ENCODE measurements around the gene KIF3A.
"Not testable (repeated sequence)": the region's sequence is repeated elsewhere in the genome, so short reads cannot be mapped to it uniquely, and the experiment has no call there.

Gene KIF3A

GRCh38 chr5:132714456-132715307 lies 22.7 kb downstream of the KIF3A start:
- in situ Hi-C loops (cut with MboI; ENCODE audit: low pct_unique_long_range_greater_than_20kb, low sequenced_read_pairs, unreplicated experiment): no loop called here

GRCh38 chr5:132708645-132709044 lies 28.7 kb downstream of the KIF3A start:
- no peak for DNase-seq (ENCODE audit: low spot score)
- in situ Hi-C loops (cut with MboI; ENCODE audit: low pct_unique_long_range_greater_than_20kb, low sequenced_read_pairs, unreplicated experiment): no loop called here
- TF ChIP-seq, protein P1, sequence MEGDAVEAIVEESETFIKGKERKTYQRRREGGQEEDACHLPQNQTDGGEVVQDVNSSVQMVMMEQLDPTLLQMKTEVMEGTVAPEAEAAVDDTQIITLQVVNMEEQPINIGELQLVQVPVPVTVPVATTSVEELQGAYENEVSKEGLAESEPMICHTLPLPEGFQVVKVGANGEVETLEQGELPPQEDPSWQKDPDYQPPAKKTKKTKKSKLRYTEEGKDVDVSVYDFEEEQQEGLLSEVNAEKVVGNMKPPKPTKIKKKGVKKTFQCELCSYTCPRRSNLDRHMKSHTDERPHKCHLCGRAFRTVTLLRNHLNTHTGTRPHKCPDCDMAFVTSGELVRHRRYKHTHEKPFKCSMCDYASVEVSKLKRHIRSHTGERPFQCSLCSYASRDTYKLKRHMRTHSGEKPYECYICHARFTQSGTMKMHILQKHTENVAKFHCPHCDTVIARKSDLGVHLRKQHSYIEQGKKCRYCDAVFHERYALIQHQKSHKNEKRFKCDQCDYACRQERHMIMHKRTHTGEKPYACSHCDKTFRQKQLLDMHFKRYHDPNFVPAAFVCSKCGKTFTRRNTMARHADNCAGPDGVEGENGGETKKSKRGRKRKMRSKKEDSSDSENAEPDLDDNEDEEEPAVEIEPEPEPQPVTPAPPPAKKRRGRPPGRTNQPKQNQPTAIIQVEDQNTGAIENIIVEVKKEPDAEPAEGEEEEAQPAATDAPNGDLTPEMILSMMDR (IDR thresholded peaks at IDR 0.05; ENCODE audit: extremely low read depth, insufficient read depth, missing control alignments): no peak

More at GRCh38 chr5:132714456-132715307, 22.7 kb downstream of the KIF3A start:
- TF ChIP-seq, protein P1 (IDR thresholded peaks at IDR 0.05; ENCODE audit: extremely low read depth, insufficient read depth, missing control alignments): peak; percentile 36
- no peak for DNase-seq (ENCODE audit: low spot score)

DNA sequence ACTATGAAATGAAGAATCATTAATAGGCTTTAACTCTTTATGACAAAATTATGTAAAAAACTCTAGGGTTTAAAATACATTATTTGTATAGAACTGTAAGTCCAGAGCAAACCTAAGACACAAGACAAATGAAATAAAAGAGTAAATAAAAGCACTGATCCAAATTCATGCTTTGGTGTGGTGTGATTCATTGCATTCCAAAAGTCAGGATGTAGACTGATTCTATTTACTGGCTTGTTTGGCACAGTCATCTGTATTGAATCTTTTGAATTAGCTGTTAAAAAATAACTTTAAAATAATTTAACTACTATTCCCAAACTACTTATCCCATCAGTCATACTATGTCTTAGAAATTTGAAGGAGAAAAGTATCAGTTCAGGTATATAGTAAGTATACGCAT lies 32.5 kb downstream of the KIF3A start:
- TF ChIP-seq, protein P1 (IDR thresholded peaks at IDR 0.05; ENCODE audit: extremely low read depth, insufficient read depth, missing control alignments): no peak
- DNase-seq (ENCODE audit: low spot score): no peak
- in situ Hi-C loops (cut with MboI; ENCODE audit: low pct_unique_long_range_greater_than_20kb, low sequenced_read_pairs, unreplicated experiment): no loop called here

DNA sequence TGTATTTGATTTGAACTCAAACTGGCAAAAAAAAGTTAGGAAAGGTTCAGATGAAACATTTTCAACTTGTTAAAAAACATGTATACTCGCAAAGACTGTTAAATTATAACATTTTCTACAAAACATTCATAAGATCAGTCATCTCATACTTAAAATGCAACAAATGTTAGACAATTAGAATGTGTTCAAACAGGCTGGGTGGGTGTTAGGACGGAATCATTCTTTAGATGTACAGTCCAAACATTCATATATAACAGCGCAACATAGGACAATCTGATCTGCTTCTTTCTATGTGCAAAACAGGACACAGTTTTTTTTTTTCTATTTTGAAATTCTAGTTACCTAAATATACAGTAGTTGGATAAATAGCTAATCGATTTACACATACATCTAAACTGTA lies 41.4 kb downstream of the KIF3A start:
- no peak for DNase-seq (ENCODE audit: low spot score)
- TF ChIP-seq, protein P1 (IDR thresholded peaks at IDR 0.05; ENCODE audit: extremely low read depth, insufficient read depth, missing control alignments): no peak
- in situ Hi-C loops (cut with MboI; ENCODE audit: low pct_unique_long_range_greater_than_20kb, low sequenced_read_pairs, unreplicated experiment): no loop called here

DNA sequence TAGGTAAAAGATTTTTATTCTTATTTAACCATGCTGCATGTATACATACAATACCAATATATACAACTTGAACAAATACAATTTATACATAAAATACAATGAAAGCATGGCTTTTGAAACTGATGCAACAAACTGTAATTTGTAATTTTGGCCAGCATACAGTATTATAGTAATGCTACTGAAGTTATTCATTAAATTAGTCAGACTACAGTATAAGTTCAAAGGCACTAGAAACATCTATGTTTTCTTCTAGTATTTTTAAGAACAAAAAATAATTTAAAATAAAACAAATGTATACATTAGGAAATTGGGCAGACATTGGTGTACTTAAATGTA lies 44.7 kb downstream of the KIF3A start:
- TF ChIP-seq, protein P1 (IDR thresholded peaks at IDR 0.05; ENCODE audit: extremely low read depth, insufficient read depth, missing control alignments): no peak
- in situ Hi-C loops (cut with MboI; ENCODE audit: low pct_unique_long_range_greater_than_20kb, low sequenced_read_pairs, unreplicated experiment): no loop called here
- no peak for DNase-seq (ENCODE audit: low spot score)

GRCh38 chr5:132691755-132692631 lies 45.4 kb downstream of the KIF3A start:
- in situ Hi-C loops (cut with MboI; ENCODE audit: low pct_unique_long_range_greater_than_20kb, low sequenced_read_pairs, unreplicated experiment): not testable (repeated sequence)

GRCh38 chr5:132690156-132690555 lies 47.2 kb downstream of the KIF3A start:
- in situ Hi-C loops (cut with MboI; ENCODE audit: low pct_unique_long_range_greater_than_20kb, low sequenced_read_pairs, unreplicated experiment): no loop called here
- TF ChIP-seq, protein P1 (IDR thresholded peaks at IDR 0.05; ENCODE audit: extremely low read depth, insufficient read depth, missing control alignments): no peak
- no peak for DNase-seq (ENCODE audit: low spot score)

More at GRCh38 chr5:132691755-132692631, 45.4 kb downstream of the KIF3A start:
- not testable (repeated sequence) for DNase-seq (ENCODE audit: low spot score)
